Liver (tissue), 9 donors: ENCODE data around the gene RNF19B. TPM values are rescaled to one million over a fixed set of nuclear protein-coding genes. Genes with fewer than 3 reads are reported as not detected.

Experiments used
- DNase-seq: peaks from one replicate; pipeline ENCODE4 v3.0.0-alpha.2; 2017; ENCODE audit warnings: low spot score
- H3K27ac ChIP-seq, 2 donors: one replicate each; pipeline ENCODE4 v1.7.0; 2013; ENCODE audit warnings: inconsistent platforms in 2 of 2, low read length in 2 of 2, control low read depth in 1 of 2, low read depth in 1 of 2, mild to moderate bottlenecking in 1 of 2
- H3K27me3 ChIP-seq, 4 donors: one replicate each; pipeline versions ENCODE4 v1.6.1 to v1.7.0; 2013; ENCODE audit warnings: low read length in 3 of 4, inconsistent platforms in 1 of 4, mild to moderate bottlenecking in 1 of 4, moderate library complexity in 1 of 4; ENCODE audit not compliant: control insufficient read depth in 4 of 4, insufficient read depth in 4 of 4
- H3K36me3 ChIP-seq, 4 donors: one replicate each; pipeline versions ENCODE4 v1.6.1 to v1.7.0; 2013; ENCODE audit warnings: low read length in 3 of 4, mild to moderate bottlenecking in 3 of 4, low read depth in 1 of 4, moderate library complexity in 1 of 4; ENCODE audit not compliant: control insufficient read depth in 4 of 4, insufficient read depth in 3 of 4
- H3K4me1 ChIP-seq, 4 donors: one replicate each; pipeline versions ENCODE4 v1.6.1 to v1.7.0; 2013; ENCODE audit warnings: low read length in 3 of 4, mild to moderate bottlenecking in 3 of 4, moderate library complexity in 1 of 4; ENCODE audit not compliant: control insufficient read depth in 4 of 4, insufficient read depth in 4 of 4
- H3K4me3 ChIP-seq, 3 donors: one replicate each; pipeline versions ENCODE4 v1.6.1 to v1.7.0; 2013; ENCODE audit warnings: low read length in 3 of 3, control low read depth in 1 of 3, low read depth in 1 of 3, mild to moderate bottlenecking in 1 of 3
- H3K9ac ChIP-seq, 2 donors: one replicate each; pipeline ENCODE4 v1.7.0; 2013; ENCODE audit warnings: low read length in 2 of 2, mild to moderate bottlenecking in 2 of 2, moderate library complexity in 2 of 2, control low read depth in 1 of 2, low read depth in 1 of 2
- H3K9me3 ChIP-seq, 4 donors: one replicate each; pipeline versions ENCODE4 v1.6.1 to v1.7.0; 2013; ENCODE audit warnings: low read length in 3 of 4; ENCODE audit not compliant: control insufficient read depth in 4 of 4
- ATF3 ChIP-seq: IDR thresholded peaks from 2 replicates; pipeline ENCODE4 v1.6.1; 2016; ENCODE audit warnings: antibody characterized with exemption
- EGR1 ChIP-seq, 2 donors: IDR thresholded peaks; 2 replicates each; pipeline ENCODE4 v1.6.1; 2016 to 2018; ENCODE audit warnings: antibody characterized with exemption in 2 of 2, low read depth in 2 of 2
- FOXA1 ChIP-seq: IDR thresholded peaks from 2 replicates; pipeline ENCODE4 v1.6.1; 2016; ENCODE audit warnings: antibody characterized with exemption
- FOXA2 ChIP-seq: IDR thresholded peaks from 2 replicates; pipeline ENCODE4 v1.6.1; 2016; ENCODE audit warnings: antibody characterized with exemption
- GABPA ChIP-seq, 2 donors: IDR thresholded peaks in 1 of 2; conservative IDR thresholded peaks in 1 of 2; 2 replicates each; pipeline ENCODE4 v1.6.1; 2016; ENCODE audit warnings: antibody characterized with exemption in 2 of 2, mild to moderate bottlenecking in 1 of 2, moderate library complexity in 1 of 2
- HNF4A ChIP-seq, 2 donors: conservative IDR thresholded peaks; 2 replicates each; pipeline ENCODE4 v1.6.1; 2016; ENCODE audit warnings: antibody characterized with exemption in 2 of 2, mild to moderate bottlenecking in 2 of 2
- HNF4G ChIP-seq: IDR thresholded peaks from 2 replicates; pipeline ENCODE4 v1.6.1; 2016; ENCODE audit warnings: antibody characterized with exemption
- JUND ChIP-seq, 2 donors: IDR thresholded peaks; 2 replicates each; pipeline ENCODE4 v1.6.1; 2016; ENCODE audit warnings: antibody characterized with exemption in 2 of 2
- MAX ChIP-seq: IDR thresholded peaks from 2 replicates; pipeline ENCODE4 v1.6.1; 2016; ENCODE audit warnings: antibody characterized with exemption
- NR2F2 ChIP-seq: IDR thresholded peaks from 2 replicates; pipeline ENCODE4 v1.6.1; 2016; ENCODE audit warnings: antibody characterized with exemption
- RAD21 ChIP-seq, 2 donors: IDR thresholded peaks; 2 replicates each; pipeline ENCODE4 v1.6.1; 2016; ENCODE audit warnings: antibody characterized with exemption in 2 of 2, mild to moderate bottlenecking in 2 of 2
- REST ChIP-seq: IDR thresholded peaks from 2 replicates; pipeline ENCODE4 v1.6.1; 2016; ENCODE audit warnings: antibody characterized with exemption, mild to moderate bottlenecking
- RXRA ChIP-seq, 2 donors: IDR thresholded peaks; 2 replicates each; pipeline ENCODE4 v1.6.1; 2017 to 2018; ENCODE audit warnings: antibody characterized with exemption in 2 of 2, mild to moderate bottlenecking in 1 of 2
- SP1 ChIP-seq: IDR thresholded peaks from 2 replicates; pipeline ENCODE4 v1.6.1; 2018; ENCODE audit warnings: antibody characterized with exemption, mild to moderate bottlenecking
- TAF1 ChIP-seq: conservative IDR thresholded peaks from 2 replicates; pipeline ENCODE4 v1.6.1; 2016; ENCODE audit warnings: antibody characterized with exemption, mild to moderate bottlenecking
- YY1 ChIP-seq: IDR thresholded peaks from 2 replicates; pipeline ENCODE4 v1.6.1; 2016; ENCODE audit warnings: antibody characterized with exemption, mild to moderate bottlenecking
- ZBTB33 ChIP-seq: IDR thresholded peaks from 2 replicates; pipeline ENCODE4 v1.6.1; 2016; ENCODE audit warnings: antibody characterized with exemption
- WGBS: extraction: QIAGEN DNeasy Blood & Tissue Kit; methylation state at CpG from one replicate; pipeline ENCODE4 v1.1.7; 2013; 5-methylcytosine and 5-hydroxymethylcytosine counted together
- polyA plus RNA-seq, 2 donors: library from polyadenylated mRNA; stranded (reverse) in 1 of 2; unstranded in 1 of 2; fragments of 200-250 nt in 1 of 2; fragments of >200 nt in 1 of 2; fragmentation: Nextera tagmentation in 1 of 2; extraction: Ambion mirVana in 1 of 2; gene quantifications; one replicate each; pipeline versions ENCODE4 v1.2.1 to v1.2.3, GENCODE V29; 2013 to 2015
- total RNA-seq, 2 donors: library from RNA; depleted of rRNA; stranded (reverse); fragments of >200 nt; gene quantifications; one replicate each; pipeline ENCODE4 v1.2.3, GENCODE V29; 2014
- TF ChIP-seq, protein P1 (sequence below): fragments of 150-350 bp; IDR thresholded peaks from 2 replicates; pipeline ENCODE4 v1.5.1; 2017; ENCODE audit warnings: improper control_type of control experiment, low read depth, low read length; ENCODE audit not compliant: missing input control
- donor health status: healthy.
- donor health status: healthy.
- donor health status: healthy.
- donor health status: healthy.
- donor health status: healthy.

The RNF19B gene
- total and polyA plus RNA-seq, 4 donors, result 2.2 to 8.3 (median 5.0) TPM

DNA sequence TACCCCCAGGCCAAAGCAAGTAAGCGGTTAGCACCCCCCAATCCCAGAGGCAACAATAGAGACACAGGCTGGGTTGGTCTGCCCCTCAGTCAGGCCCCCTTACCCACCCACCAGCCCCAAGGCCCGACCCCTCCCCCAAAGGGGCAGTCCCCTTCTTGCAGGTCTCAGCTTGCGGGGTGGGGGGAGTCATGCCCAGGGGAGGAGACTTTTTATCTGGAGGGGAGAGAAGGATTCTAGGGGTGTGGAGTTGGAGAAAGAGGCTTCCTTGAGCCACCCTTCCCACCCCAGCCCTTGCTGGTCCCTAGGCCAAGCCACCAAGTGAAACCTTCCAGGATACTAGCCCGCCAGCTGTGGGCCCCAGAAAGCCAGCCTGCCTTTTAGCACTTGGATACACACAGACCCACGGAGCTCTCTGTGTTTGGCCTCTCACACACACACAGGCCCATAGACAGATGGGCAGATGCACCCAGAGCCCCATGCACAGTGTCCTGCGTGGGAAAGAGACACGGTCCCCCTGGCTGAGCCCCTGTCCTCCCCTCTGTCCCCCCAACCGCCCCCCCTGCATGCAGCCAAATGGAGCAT, 70.5 kb downstream of the RNF19B start:
- no peak for DNase-seq
- H3K9ac ChIP-seq, result no peak overlapping the region
- no peaks in the 10 kb centered on the region for H3K36me3 ChIP-seq
- 80% methylated on average over 8 of the region's 8 CpGs for WGBS
- TF ChIP-seq REST (no peak), ZBTB33 (no peak), SP1 (no peak), RAD21 (IDR thresholded peaks at IDR 0.05) (no peak), HNF4A (conservative IDR thresholded peaks at IDR 0.05) (no peak), EGR1 (IDR thresholded peaks at IDR 0.05; ENCODE audit: low read depth in 2 of 2) (no peak), YY1 (no peak), TAF1 (no peak), ATF3 (no peak), MAX (no peak), GABPA (IDR thresholded peaks at IDR 0.05 in 1 of 2, conservative IDR thresholded peaks at IDR 0.05 in 1 of 2) (no peak), FOXA1 (no peak), JUND (IDR thresholded peaks at IDR 0.05) (no peak), NR2F2 (no peak), RXRA (IDR thresholded peaks at IDR 0.05) (no peak), FOXA2 (no peak), HNF4G (no peak)
- TF ChIP-seq, protein P1, sequence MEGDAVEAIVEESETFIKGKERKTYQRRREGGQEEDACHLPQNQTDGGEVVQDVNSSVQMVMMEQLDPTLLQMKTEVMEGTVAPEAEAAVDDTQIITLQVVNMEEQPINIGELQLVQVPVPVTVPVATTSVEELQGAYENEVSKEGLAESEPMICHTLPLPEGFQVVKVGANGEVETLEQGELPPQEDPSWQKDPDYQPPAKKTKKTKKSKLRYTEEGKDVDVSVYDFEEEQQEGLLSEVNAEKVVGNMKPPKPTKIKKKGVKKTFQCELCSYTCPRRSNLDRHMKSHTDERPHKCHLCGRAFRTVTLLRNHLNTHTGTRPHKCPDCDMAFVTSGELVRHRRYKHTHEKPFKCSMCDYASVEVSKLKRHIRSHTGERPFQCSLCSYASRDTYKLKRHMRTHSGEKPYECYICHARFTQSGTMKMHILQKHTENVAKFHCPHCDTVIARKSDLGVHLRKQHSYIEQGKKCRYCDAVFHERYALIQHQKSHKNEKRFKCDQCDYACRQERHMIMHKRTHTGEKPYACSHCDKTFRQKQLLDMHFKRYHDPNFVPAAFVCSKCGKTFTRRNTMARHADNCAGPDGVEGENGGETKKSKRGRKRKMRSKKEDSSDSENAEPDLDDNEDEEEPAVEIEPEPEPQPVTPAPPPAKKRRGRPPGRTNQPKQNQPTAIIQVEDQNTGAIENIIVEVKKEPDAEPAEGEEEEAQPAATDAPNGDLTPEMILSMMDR, result no peak
- H3K27me3 ChIP-seq, result no peaks in the 10 kb centered on the region
- no peak overlapping the region for H3K27ac ChIP-seq
- H3K4me3 ChIP-seq, result no peak overlapping the region
- H3K9me3 ChIP-seq, result no peaks in the 10 kb centered on the region
- H3K4me1 ChIP-seq, result peaks cover 0 to 11% (median 5%) of the 10 kb centered on the region in 4 donors
